DND-41 (cell line): Measurements from ENCODE around the gene BCL3.

Source experiments
- ATAC-seq: fragments of 200-7000 bp; cut with Tn5 transposase; 3 replicates; pipeline ENCODE4 v1.9.1; 2021; ENCODE audit warnings: low read depth; ENCODE audit not compliant: insufficient read depth
- DNase-seq: peaks from one replicate; pipeline ENCODE4 v3.0.0-alpha.2; 2020
- H2AFZ ChIP-seq: 2 replicates; pipeline ENCODE4 v1.6.0; 2012; ENCODE audit warnings: low read depth, low read length
- H3K27ac ChIP-seq: 2 replicates; pipeline ENCODE4 v1.5.1; 2012; ENCODE audit warnings: low read length, inconsistent platforms
- H3K27me3 ChIP-seq: fragments of 200-600 bp; sonication (generic); 2 replicates; pipeline ENCODE4 v1.6.0; 2012; ENCODE audit warnings: low read length, mild to moderate bottlenecking, inconsistent platforms; ENCODE audit not compliant: insufficient read depth, poor library complexity
- H3K36me3 ChIP-seq: 2 replicates; pipeline ENCODE4 v1.5.1; 2012; ENCODE audit warnings: low read length, inconsistent platforms; ENCODE audit not compliant: insufficient read depth
- H3K4me1 ChIP-seq: 2 replicates; pipeline ENCODE4 v1.5.1; 2012; ENCODE audit warnings: mild to moderate bottlenecking, low read length; ENCODE audit not compliant: insufficient read depth
- H3K4me2 ChIP-seq: 2 replicates; pipeline ENCODE4 v1.6.0; 2012; ENCODE audit warnings: mild to moderate bottlenecking, moderate library complexity, low read length, inconsistent platforms; ENCODE audit not compliant: insufficient read depth
- H3K4me3 ChIP-seq, 2 experiments: fragments of 200-600 bp in 1 of 2; shearing (Covaris generic) in 1 of 2; 2 replicates each; pipeline ENCODE4 v1.5.1; 2012 to 2016; ENCODE audit warnings: inconsistent platforms in 2 of 2, low read length in 2 of 2, mild to moderate bottlenecking in 2 of 2, low read depth in 1 of 2, moderate library complexity in 1 of 2
- H3K79me2 ChIP-seq: 2 replicates; pipeline ENCODE4 v1.6.0; 2012; ENCODE audit warnings: low read length, inconsistent platforms; ENCODE audit not compliant: insufficient read depth
- H3K9ac ChIP-seq: 2 replicates; pipeline ENCODE4 v1.6.0; 2012; ENCODE audit warnings: low read depth, mild to moderate bottlenecking, inconsistent platforms, low read length, moderate library complexity
- H3K9me3 ChIP-seq: 2 replicates; pipeline ENCODE4 v1.5.1; 2012; ENCODE audit warnings: low read length, moderate library complexity, mild to moderate bottlenecking, inconsistent platforms; ENCODE audit not compliant: insufficient read depth, severe bottlenecking
- H4K20me1 ChIP-seq: 2 replicates; pipeline ENCODE4 v1.6.0; 2012; ENCODE audit warnings: low read length; ENCODE audit not compliant: insufficient read depth
- EZH2 ChIP-seq: IDR thresholded peaks from 3 replicates; pipeline ENCODE4 v1.6.1; 2012; ENCODE audit warnings: borderline replicate concordance, low read depth, mild to moderate bottlenecking, moderate library complexity, low read length, inconsistent platforms; ENCODE audit not compliant: severe bottlenecking
- TF ChIP-seq, protein P1 (sequence below): IDR thresholded peaks from 2 replicates; pipeline ENCODE4 v1.5.1; 2012; ENCODE audit warnings: borderline replicate concordance, low read length, moderate library complexity, mild to moderate bottlenecking; ENCODE audit not compliant: poor library complexity, severe bottlenecking; ENCODE audit errors: extremely low read depth

BCL3 gene

DNA sequence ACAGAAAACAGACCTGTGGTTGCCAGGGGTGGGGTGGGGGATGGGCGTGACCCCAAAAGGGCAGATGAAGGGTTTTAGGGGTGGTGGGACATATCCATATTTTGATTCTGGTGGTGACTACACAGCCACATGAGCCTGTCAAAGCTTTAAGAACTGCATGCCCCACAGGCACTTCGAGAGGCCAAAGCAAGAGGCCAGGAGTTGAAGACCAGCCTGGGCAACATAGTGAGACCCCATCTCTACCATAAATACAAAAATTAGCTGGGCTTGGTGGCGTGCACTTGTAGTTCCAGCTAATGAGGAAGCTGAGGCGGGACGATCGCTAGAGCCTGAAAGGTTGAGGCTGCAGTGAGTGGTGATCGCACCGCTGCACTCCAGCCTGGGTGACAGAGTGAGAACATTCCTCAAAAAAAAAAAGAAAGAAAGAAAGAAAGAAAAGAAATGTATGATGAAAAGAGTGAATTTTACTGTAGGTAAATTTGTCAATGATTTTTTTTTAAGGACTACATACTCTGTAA, 18.9 kb upstream of the BCL3 start:
- no peaks in the 10 kb centered on the region for H4K20me1 ChIP-seq
- no peak overlapping the region for H3K27ac ChIP-seq
- no peaks in the 10 kb centered on the region for H3K27me3 ChIP-seq
- H3K9ac ChIP-seq = no peak overlapping the region
- H3K4me2 ChIP-seq = no peak overlapping the region
- no peaks in the 10 kb centered on the region for H3K9me3 ChIP-seq
- no peaks in the 10 kb centered on the region for H3K4me1 ChIP-seq
- ATAC-seq = no peak
- no peak overlapping the region for H2AFZ ChIP-seq
- H3K36me3 ChIP-seq = no peaks in the 10 kb centered on the region
- TF ChIP-seq EZH2 = no peak
- TF ChIP-seq, protein P1, sequence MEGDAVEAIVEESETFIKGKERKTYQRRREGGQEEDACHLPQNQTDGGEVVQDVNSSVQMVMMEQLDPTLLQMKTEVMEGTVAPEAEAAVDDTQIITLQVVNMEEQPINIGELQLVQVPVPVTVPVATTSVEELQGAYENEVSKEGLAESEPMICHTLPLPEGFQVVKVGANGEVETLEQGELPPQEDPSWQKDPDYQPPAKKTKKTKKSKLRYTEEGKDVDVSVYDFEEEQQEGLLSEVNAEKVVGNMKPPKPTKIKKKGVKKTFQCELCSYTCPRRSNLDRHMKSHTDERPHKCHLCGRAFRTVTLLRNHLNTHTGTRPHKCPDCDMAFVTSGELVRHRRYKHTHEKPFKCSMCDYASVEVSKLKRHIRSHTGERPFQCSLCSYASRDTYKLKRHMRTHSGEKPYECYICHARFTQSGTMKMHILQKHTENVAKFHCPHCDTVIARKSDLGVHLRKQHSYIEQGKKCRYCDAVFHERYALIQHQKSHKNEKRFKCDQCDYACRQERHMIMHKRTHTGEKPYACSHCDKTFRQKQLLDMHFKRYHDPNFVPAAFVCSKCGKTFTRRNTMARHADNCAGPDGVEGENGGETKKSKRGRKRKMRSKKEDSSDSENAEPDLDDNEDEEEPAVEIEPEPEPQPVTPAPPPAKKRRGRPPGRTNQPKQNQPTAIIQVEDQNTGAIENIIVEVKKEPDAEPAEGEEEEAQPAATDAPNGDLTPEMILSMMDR = no peak
- H3K79me2 ChIP-seq = no peaks in the 10 kb centered on the region
- DNase-seq = no peak
- H3K4me3 ChIP-seq = no peak overlapping the region

DNA sequence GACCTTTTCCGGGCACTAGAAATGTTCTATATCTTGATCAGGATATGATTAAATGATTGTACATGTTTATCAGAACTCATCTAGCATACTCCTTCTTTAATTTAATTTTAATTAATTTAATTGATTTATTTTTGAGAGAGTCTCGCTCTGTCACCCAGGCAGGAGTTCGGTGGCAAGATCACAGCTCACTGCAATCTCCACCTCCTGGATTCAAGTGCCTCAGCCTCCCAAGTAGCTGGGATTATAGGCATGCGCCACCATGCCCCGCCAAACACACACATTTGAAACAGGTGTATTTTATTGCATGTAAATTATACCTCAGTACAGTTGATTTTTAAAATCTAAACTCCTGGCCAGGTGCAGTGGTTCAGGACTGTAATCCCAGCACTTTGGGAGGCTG, 17.4 kb upstream of the BCL3 start:
- DNase-seq (no peak), ATAC-seq (no peak)

DNA sequence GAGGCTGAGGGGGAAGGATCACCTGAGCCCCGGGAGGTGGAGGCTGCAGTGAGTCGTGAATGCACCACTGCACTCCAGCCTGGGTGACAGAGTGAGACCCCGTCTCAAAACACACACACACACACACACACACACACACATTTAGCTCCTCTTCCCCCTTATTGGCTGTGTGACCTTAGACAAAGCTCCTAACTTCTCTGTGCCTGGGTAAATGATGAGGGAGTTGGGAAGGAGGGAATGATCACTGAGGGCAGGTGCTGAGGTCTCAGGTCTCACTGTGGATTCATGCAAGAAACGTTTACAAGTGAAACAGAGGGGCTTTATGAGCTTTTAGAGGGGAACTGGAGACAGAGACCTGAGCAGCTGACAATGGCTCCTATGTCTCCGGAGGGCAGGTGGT, 16.9 kb upstream of the BCL3 start:
- no peaks in the 10 kb centered on the region for H3K4me1 ChIP-seq
- no peak overlapping the region for H2AFZ ChIP-seq
- no peak overlapping the region for H3K4me3 ChIP-seq
- ATAC-seq = no peak
- H3K79me2 ChIP-seq = no peaks in the 10 kb centered on the region
- no peak overlapping the region for H3K9ac ChIP-seq
- H3K9me3 ChIP-seq = no peaks in the 10 kb centered on the region
- DNase-seq = no peak
- no peaks in the 10 kb centered on the region for H3K27me3 ChIP-seq
- no peaks in the 10 kb centered on the region for H3K36me3 ChIP-seq
- TF ChIP-seq EZH2 = no peak
- TF ChIP-seq, protein P1 = no peak
- no peaks in the 10 kb centered on the region for H4K20me1 ChIP-seq
- no peak overlapping the region for H3K4me2 ChIP-seq
- no peak overlapping the region for H3K27ac ChIP-seq

More for the DNA sequence above, 17.4 kb upstream of the BCL3 start:
- Histone ChIP-seq H2AFZ (no peak overlapping the region), H3K4me1 (no peaks in the 10 kb centered on the region), H3K9ac (no peak overlapping the region), H3K79me2 (no peaks in the 10 kb centered on the region), H3K4me3 (no peak overlapping the region), H4K20me1 (no peaks in the 10 kb centered on the region), H3K27me3 (no peaks in the 10 kb centered on the region), H3K9me3 (no peaks in the 10 kb centered on the region), H3K36me3 (no peaks in the 10 kb centered on the region), H3K27ac (no peak overlapping the region), H3K4me2 (no peak overlapping the region)
- TF ChIP-seq EZH2 = no peak
- TF ChIP-seq, protein P1 = no peak
